ENCODE measurements around the gene DYNC1I1. TPM values are rescaled to one million over a fixed set of nuclear protein-coding genes. Genes with fewer than 3 reads are reported as not detected.

The DYNC1I1 gene
- total RNA-seq, 6 donors from 2014 or later = 0.46 to 3.1 (median 1.7) TPM; not detected in 1

DNA sequence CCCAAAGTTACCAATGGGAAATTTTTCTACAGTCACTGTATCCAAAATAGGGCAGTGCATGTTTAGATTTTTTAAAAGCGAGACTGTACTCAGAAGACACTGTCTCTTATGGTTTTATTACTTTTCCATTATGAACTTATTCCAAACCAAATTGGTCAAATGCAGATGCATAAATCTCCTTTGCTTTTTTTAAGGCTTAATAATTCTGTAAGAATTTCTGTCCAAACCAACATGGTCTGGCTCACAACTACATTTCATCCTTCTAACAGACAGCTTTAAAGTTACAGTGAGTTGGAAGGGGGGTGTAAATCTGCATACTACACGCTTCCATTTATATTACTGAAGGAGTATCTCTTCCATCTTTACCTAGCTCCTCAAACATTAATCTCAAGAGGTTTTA lies 350.4 kb downstream of the DYNC1I1 start:
- H3K4me3 ChIP-seq = no peak overlapping the region
- 94 to 95% methylated on average over 2 of the region's 2 CpGs for WGBS, 2 donors
- TF ChIP-seq EP300 (IDR thresholded peaks at IDR 0.05) = no peak
- TF ChIP-seq, protein P1, sequence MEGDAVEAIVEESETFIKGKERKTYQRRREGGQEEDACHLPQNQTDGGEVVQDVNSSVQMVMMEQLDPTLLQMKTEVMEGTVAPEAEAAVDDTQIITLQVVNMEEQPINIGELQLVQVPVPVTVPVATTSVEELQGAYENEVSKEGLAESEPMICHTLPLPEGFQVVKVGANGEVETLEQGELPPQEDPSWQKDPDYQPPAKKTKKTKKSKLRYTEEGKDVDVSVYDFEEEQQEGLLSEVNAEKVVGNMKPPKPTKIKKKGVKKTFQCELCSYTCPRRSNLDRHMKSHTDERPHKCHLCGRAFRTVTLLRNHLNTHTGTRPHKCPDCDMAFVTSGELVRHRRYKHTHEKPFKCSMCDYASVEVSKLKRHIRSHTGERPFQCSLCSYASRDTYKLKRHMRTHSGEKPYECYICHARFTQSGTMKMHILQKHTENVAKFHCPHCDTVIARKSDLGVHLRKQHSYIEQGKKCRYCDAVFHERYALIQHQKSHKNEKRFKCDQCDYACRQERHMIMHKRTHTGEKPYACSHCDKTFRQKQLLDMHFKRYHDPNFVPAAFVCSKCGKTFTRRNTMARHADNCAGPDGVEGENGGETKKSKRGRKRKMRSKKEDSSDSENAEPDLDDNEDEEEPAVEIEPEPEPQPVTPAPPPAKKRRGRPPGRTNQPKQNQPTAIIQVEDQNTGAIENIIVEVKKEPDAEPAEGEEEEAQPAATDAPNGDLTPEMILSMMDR (IDR thresholded peaks at IDR 0.05) = no peak
- no peak for TF ChIP-seq POLR2A (IDR thresholded peaks at IDR 0.05)
- TF ChIP-seq POLR2AphosphoS5 (IDR thresholded peaks at IDR 0.05) = no peak
- H3K27me3 ChIP-seq = no peaks in the 10 kb centered on the region
- DNase-seq (no peak), ATAC-seq (ENCODE audit: low FRiP score in 2 of 2) (no peak)
- no peaks in the 10 kb centered on the region for H3K9me3 ChIP-seq
- peaks cover 4 to 23% (median 15%) of the 10 kb centered on the region in 4 donors for H3K36me3 ChIP-seq
- H3K4me1 ChIP-seq = no peaks in the 10 kb centered on the region
- no peak overlapping the region for H3K27ac ChIP-seq

DNA sequence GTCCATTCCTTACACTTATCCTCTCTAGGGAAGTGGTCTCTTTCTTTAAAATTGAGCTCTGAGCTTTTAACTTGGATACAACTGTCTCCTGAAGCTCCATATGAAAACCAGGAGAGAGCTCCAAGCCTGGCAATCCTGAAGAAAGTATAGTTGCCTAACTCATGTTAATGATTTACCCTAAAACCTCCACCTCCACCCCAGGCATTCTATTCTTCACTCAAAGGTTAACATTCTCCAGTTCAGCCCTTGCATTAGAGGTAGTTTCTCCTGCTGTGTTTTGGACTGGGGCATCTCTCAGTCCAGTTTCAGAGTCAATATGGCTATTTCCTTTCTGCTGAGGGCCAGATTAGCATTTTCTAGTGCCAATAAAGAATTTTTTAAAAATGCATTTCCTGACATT lies 354.0 kb downstream of the DYNC1I1 start:
- no peak overlapping the region for H3K4me3 ChIP-seq
- no peak for DNase-seq
- H3K27me3 ChIP-seq = no peaks in the 10 kb centered on the region
- no peak for ATAC-seq (ENCODE audit: low FRiP score in 2 of 2)
- no peaks in the 10 kb centered on the region for H3K9me3 ChIP-seq
- H3K4me1 ChIP-seq = no peaks in the 10 kb centered on the region
- no peak overlapping the region for H3K27ac ChIP-seq
- peaks cover 0 to 20% (median 9%) of the 10 kb centered on the region in 4 donors for H3K36me3 ChIP-seq
- no peak for TF ChIP-seq POLR2A (IDR thresholded peaks at IDR 0.05)

- ATAC-seq (ENCODE audit: low FRiP score in 2 of 2) = no peak
- no peaks in the 10 kb centered on the region for H3K9me3 ChIP-seq
- H3K27ac ChIP-seq = no peak overlapping the region
- TF ChIP-seq, protein P1 (IDR thresholded peaks at IDR 0.05) = no peak
- TF ChIP-seq EP300 (IDR thresholded peaks at IDR 0.05) (no peak), POLR2A (IDR thresholded peaks at IDR 0.05) (no peak), POLR2AphosphoS5 (IDR thresholded peaks at IDR 0.05) (no peak)
- no peak for DNase-seq
- H3K27me3 ChIP-seq = no peaks in the 10 kb centered on the region
- WGBS, 2 donors = 55 to 94% methylated on average over 2 of the region's 2 CpGs
- H3K36me3 ChIP-seq = peaks cover 0 to 24% (median 9%) of the 10 kb centered on the region in 4 donors
- H3K4me1 ChIP-seq = no peaks in the 10 kb centered on the region
- H3K4me3 ChIP-seq = no peak overlapping the region
Observed at GRCh38 chr7:96127746-96128145, 355.4 kb downstream of the DYNC1I1 start.

- H3K4me1 ChIP-seq = no peaks in the 10 kb centered on the region
- ATAC-seq (ENCODE audit: low FRiP score in 2 of 2) = no peak
- peaks cover 0 to 46% (median 7%) of the 10 kb centered on the region in 4 donors for H3K36me3 ChIP-seq
- TF ChIP-seq POLR2A (IDR thresholded peaks at IDR 0.05) (no peak), EP300 (IDR thresholded peaks at IDR 0.05) (no peak), POLR2AphosphoS5 (IDR thresholded peaks at IDR 0.05) (no peak)
- TF ChIP-seq, protein P1 (IDR thresholded peaks at IDR 0.05) = no peak
- H3K4me3 ChIP-seq = no peak overlapping the region
- H3K27me3 ChIP-seq = no peaks in the 10 kb centered on the region
- no peaks in the 10 kb centered on the region for H3K9me3 ChIP-seq
- no peak for DNase-seq
- 95 to 97% methylated on average over 3 of the region's 3 CpGs for WGBS, 2 donors
- no peak overlapping the region for H3K27ac ChIP-seq
Observed at GRCh38 chr7:96131525-96131924, 359.2 kb downstream of the DYNC1I1 start.

DNA sequence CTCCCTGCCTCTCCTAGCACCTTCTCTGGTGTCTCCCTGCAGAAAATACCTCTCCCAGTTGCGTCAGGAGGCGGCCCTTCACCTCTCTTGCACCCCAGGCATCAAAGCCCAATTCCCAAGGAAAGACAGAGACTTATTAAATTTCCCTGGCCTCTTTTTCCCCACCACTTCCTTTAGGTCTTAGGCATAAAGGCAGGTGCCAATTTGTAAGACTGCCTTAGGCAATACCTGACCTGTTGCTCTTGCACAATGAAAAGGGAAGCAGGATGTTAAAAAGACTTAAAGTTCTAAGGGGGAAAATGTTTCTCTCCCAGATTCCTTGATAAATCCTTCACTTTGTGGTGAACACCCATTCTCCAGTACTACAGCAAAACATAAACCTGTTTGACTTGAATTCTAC lies 362.9 kb downstream of the DYNC1I1 start:
- TF ChIP-seq, protein P1 (IDR thresholded peaks at IDR 0.05) = no peak
- TF ChIP-seq POLR2AphosphoS5 (IDR thresholded peaks at IDR 0.05) (no peak), EP300 (IDR thresholded peaks at IDR 0.05) (no peak)
- H3K9me3 ChIP-seq = no peaks in the 10 kb centered on the region
- no peak overlapping the region for H3K27ac ChIP-seq
- H3K36me3 ChIP-seq = peaks cover 0 to 41% (median 4%) of the 10 kb centered on the region in 4 donors
- no peak overlapping the region for H3K4me3 ChIP-seq
- ATAC-seq (ENCODE audit: low FRiP score in 2 of 2) (no peak), DNase-seq (no peak)
- no peaks in the 10 kb centered on the region for H3K4me1 ChIP-seq
- WGBS, 2 donors = 56 to 86% methylated on average over 2 of the region's 2 CpGs
- no peaks in the 10 kb centered on the region for H3K27me3 ChIP-seq

All from upper lobe of left lung (tissue), 6 donors.